ENCODE results near the gene AGBL1. TPM values are rescaled to one million over a fixed set of nuclear protein-coding genes. Genes with fewer than 3 reads are reported as not detected.

Gene AGBL1
- total and polyA plus RNA-seq, 2 donors (not counting 1 experiment from before 2014, with no cell fraction given): not detected

DNA sequence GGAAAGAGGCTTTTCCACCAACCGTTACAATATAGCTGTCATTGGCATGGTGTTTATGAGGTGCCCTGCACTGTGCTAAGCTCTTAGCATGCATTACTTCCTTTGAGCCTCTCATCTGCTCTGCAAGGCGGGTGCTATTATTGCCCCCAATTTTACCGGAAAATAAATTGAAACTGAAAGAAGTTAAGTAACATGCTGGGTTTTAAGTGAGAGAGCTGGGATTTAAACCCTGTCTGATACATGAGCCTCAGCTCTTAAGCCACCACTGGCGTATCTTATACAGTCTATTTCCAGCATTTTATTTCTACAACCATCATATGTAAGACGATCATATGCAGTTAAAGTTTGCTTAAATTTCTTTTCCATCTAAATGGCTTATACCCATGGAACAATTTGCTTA lies 81.6 kb downstream of the AGBL1 start:
- H3K9me3 Mint-ChIP-seq (ENCODE audit: insufficient read depth): no peaks in the 10 kb centered on the region
- H3K27me3 Mint-ChIP-seq: no peaks in the 10 kb centered on the region
- no peaks in the 10 kb centered on the region for H3K36me3 ChIP-seq (replicated peaks in 1 of 2; ENCODE audit: control extremely low read depth in 1 of 2, control insufficient read depth in 1 of 2, extremely low read depth in 1 of 2, insufficient read depth in 2 of 2, low read length in 1 of 2)
- H3K79me2 ChIP-seq (ENCODE audit: control insufficient read depth, insufficient read depth, low read length): no peaks in the 10 kb centered on the region
- no peak for TF ChIP-seq EZH2 (IDR thresholded peaks at IDR 0.05; ENCODE audit: borderline replicate concordance, insufficient read depth, low read depth, low read length, poor library complexity, severe bottlenecking)
- TF ChIP-seq, protein P1, sequence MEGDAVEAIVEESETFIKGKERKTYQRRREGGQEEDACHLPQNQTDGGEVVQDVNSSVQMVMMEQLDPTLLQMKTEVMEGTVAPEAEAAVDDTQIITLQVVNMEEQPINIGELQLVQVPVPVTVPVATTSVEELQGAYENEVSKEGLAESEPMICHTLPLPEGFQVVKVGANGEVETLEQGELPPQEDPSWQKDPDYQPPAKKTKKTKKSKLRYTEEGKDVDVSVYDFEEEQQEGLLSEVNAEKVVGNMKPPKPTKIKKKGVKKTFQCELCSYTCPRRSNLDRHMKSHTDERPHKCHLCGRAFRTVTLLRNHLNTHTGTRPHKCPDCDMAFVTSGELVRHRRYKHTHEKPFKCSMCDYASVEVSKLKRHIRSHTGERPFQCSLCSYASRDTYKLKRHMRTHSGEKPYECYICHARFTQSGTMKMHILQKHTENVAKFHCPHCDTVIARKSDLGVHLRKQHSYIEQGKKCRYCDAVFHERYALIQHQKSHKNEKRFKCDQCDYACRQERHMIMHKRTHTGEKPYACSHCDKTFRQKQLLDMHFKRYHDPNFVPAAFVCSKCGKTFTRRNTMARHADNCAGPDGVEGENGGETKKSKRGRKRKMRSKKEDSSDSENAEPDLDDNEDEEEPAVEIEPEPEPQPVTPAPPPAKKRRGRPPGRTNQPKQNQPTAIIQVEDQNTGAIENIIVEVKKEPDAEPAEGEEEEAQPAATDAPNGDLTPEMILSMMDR (IDR thresholded peaks at IDR 0.05): no peak
- H3K4me3 Mint-ChIP-seq: no peak overlapping the region
- intact Hi-C loops (cut with micrococcal nuclease): no loop called here
- no peaks in the 10 kb centered on the region for H4K20me1 ChIP-seq (ENCODE audit: control insufficient read depth, insufficient read depth, low read length, poor library complexity, severe bottlenecking)
- H3K27ac Mint-ChIP-seq: no peak overlapping the region
- no peaks in the 10 kb centered on the region for H3K27me3 ChIP-seq (replicated peaks in 1 of 4; ENCODE audit: control extremely low read depth in 1 of 4, control insufficient read depth in 3 of 4, insufficient read depth in 4 of 4, low read length in 3 of 4)
- no peak overlapping the region for H3K4me3 ChIP-seq (ENCODE audit: control extremely low read depth in 1 of 5, extremely low read depth in 1 of 5, insufficient read depth in 1 of 5, low read depth in 2 of 5, low read length in 4 of 5)
- H2AFZ ChIP-seq (ENCODE audit: insufficient read depth, low read depth, low read length, poor library complexity, severe bottlenecking): no peak overlapping the region
- H3K27ac ChIP-seq (ENCODE audit: low read length in 2 of 2): no peak overlapping the region
- no peaks in the 10 kb centered on the region for H3K9me3 ChIP-seq (ENCODE audit: control extremely low read depth in 1 of 3, control insufficient read depth in 2 of 3, insufficient read depth in 1 of 3, low read length in 2 of 3)
- no peak overlapping the region for H3K4me2 ChIP-seq (replicated peaks; ENCODE audit: low read depth, low read length, poor library complexity, severe bottlenecking)
- H3K4me1 Mint-ChIP-seq: no peaks in the 10 kb centered on the region
- H3K9ac ChIP-seq (ENCODE audit: low read length): no peak overlapping the region
- ChIA-PET POLR2A (no interaction called here), CTCF (no interaction called here)
- ATAC-seq (ENCODE audit: low read depth) (no peak), DNase-seq (no peak)
- H3K4me1 ChIP-seq (ENCODE audit: control insufficient read depth in 2 of 2, insufficient read depth in 2 of 2, low read length in 2 of 2): no peaks in the 10 kb centered on the region
- WGBS (ENCODE audit: insufficient coverage): no CpG with 5 or more reads among the region's 5 CpGs

DNA sequence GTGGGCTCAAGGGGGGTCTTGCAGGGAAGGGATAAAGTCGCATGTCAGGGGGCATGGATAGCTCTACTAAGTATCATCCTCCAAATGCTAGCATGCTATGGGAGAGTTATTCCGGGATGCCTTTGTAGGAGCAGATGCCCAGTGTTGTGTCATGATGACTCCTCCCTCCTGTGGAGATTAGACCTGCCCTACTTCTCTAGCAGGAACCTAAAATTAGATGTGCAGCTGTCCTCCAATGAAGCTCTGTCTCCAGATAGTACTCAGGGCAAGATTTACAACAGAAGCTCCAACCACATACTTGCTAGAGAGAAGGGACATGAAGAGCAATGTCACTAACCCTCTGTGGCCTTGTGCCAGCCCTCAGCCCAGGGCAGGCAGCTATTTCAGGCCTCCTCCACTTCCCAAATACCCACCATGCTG lies 82.5 kb downstream of the AGBL1 start:
- TF ChIP-seq, protein P1 (IDR thresholded peaks at IDR 0.05): no peak
- no peak for TF ChIP-seq EZH2 (IDR thresholded peaks at IDR 0.05; ENCODE audit: borderline replicate concordance, insufficient read depth, low read depth, low read length, poor library complexity, severe bottlenecking)
- no CpG with 5 or more reads among the region's 2 CpGs for WGBS (ENCODE audit: insufficient coverage)
- ATAC-seq (ENCODE audit: low read depth): no peak
- Histone ChIP-seq H2AFZ (ENCODE audit: insufficient read depth, low read depth, low read length, poor library complexity, severe bottlenecking) (no peak overlapping the region), H3K36me3 (replicated peaks in 1 of 2; ENCODE audit: control extremely low read depth in 1 of 2, control insufficient read depth in 1 of 2, extremely low read depth in 1 of 2, insufficient read depth in 2 of 2, low read length in 1 of 2) (no peaks in the 10 kb centered on the region), H3K4me3 (ENCODE audit: control extremely low read depth in 1 of 5, extremely low read depth in 1 of 5, insufficient read depth in 1 of 5, low read depth in 2 of 5, low read length in 4 of 5) (no peak overlapping the region), H3K27ac (ENCODE audit: low read length in 2 of 2) (no peak overlapping the region), H4K20me1 (ENCODE audit: control insufficient read depth, insufficient read depth, low read length, poor library complexity, severe bottlenecking) (no peaks in the 10 kb centered on the region), H3K9ac (ENCODE audit: low read length) (no peak overlapping the region), H3K27me3 (replicated peaks in 1 of 4; ENCODE audit: control extremely low read depth in 1 of 4, control insufficient read depth in 3 of 4, insufficient read depth in 4 of 4, low read length in 3 of 4) (no peaks in the 10 kb centered on the region), H3K4me1 (ENCODE audit: control insufficient read depth in 2 of 2, insufficient read depth in 2 of 2, low read length in 2 of 2) (no peaks in the 10 kb centered on the region), H3K79me2 (ENCODE audit: control insufficient read depth, insufficient read depth, low read length) (no peaks in the 10 kb centered on the region), H3K9me3 (ENCODE audit: control extremely low read depth in 1 of 3, control insufficient read depth in 2 of 3, insufficient read depth in 1 of 3, low read length in 2 of 3) (no peaks in the 10 kb centered on the region), H3K4me2 (replicated peaks; ENCODE audit: low read depth, low read length, poor library complexity, severe bottlenecking) (no peak overlapping the region)
- H3K4me1 Mint-ChIP-seq: no peaks in the 10 kb centered on the region
- no peaks in the 10 kb centered on the region for H3K27me3 Mint-ChIP-seq
- ChIA-PET POLR2A (no interaction called here), CTCF (no interaction called here)
- no peak for DNase-seq
- intact Hi-C loops (cut with micrococcal nuclease): no loop called here
- H3K9me3 Mint-ChIP-seq (ENCODE audit: insufficient read depth): no peaks in the 10 kb centered on the region
- H3K27ac Mint-ChIP-seq: no peak overlapping the region
- no peak overlapping the region for H3K4me3 Mint-ChIP-seq

Data from B cell (primary cell).